Hepatocyte (in vitro differentiated cells): ENCODE data around the gene ANK2. TPM values are rescaled to one million over a fixed set of nuclear protein-coding genes. Genes with fewer than 3 reads are reported as not detected.

ENCODE experiments used
- DNase-seq: peaks from one replicate; pipeline ENCODE4 v3.0.0-alpha.2; 2016; ENCODE audit warnings: low spot score
- H2AFZ ChIP-seq: fragments of 200-600 bp; sonication (generic); 2 replicates; pipeline ENCODE4 v1.6.0; 2016; ENCODE audit warnings: antibody characterized with exemption, mild to moderate bottlenecking
- H3K27ac ChIP-seq: fragments of 200-600 bp; sonication (generic); 2 replicates; pipeline ENCODE4 v1.5.1; 2016; ENCODE audit warnings: mild to moderate bottlenecking
- H3K27me3 ChIP-seq: fragments of 200-600 bp; sonication (generic); 2 replicates; pipeline ENCODE4 v1.6.1; 2016
- H3K36me3 ChIP-seq: fragments of 200-600 bp; sonication (generic); replicated peaks from 2 replicates; pipeline ENCODE4 v1.5.1; 2016; ENCODE audit warnings: low read depth; ENCODE audit not compliant: insufficient read depth
- H3K4me1 ChIP-seq: fragments of 200-600 bp; sonication (generic); 2 replicates; pipeline ENCODE4 v1.5.1; 2016; ENCODE audit warnings: mild to moderate bottlenecking, moderate library complexity; ENCODE audit not compliant: insufficient read depth
- H3K4me2 ChIP-seq: fragments of 200-600 bp; sonication (generic); 2 replicates; pipeline ENCODE4 v1.6.0; 2016
- H3K4me3 ChIP-seq: fragments of 200-600 bp; sonication (generic); 2 replicates; pipeline ENCODE4 v1.5.1; 2016; ENCODE audit warnings: mild to moderate bottlenecking
- H3K79me2 ChIP-seq: fragments of 200-600 bp; sonication (generic); 2 replicates; pipeline ENCODE4 v1.6.0; 2017; ENCODE audit warnings: mild to moderate bottlenecking
- H3K9me2 ChIP-seq: fragments of 200-600 bp; sonication (generic); replicated peaks from 2 replicates; pipeline ENCODE4 v1.6.0; 2017; ENCODE audit warnings: mild to moderate bottlenecking; ENCODE audit not compliant: insufficient read depth
- H3K9me3 ChIP-seq: fragments of 200-600 bp; sonication (generic); 2 replicates; pipeline ENCODE4 v1.5.1; 2016; ENCODE audit warnings: low read depth, mild to moderate bottlenecking
- H4K20me1 ChIP-seq: fragments of 200-600 bp; sonication (generic); 2 replicates; pipeline ENCODE4 v1.6.0; 2016; ENCODE audit warnings: mild to moderate bottlenecking; ENCODE audit not compliant: insufficient read depth, poor library complexity, severe bottlenecking
- CTCF ChIP-seq: fragments of 200-600 bp; sonication (generic); IDR thresholded peaks from 2 replicates; pipeline ENCODE4 v1.5.1; 2016; ENCODE audit warnings: antibody characterized with exemption, mild to moderate bottlenecking; ENCODE audit not compliant: poor library complexity
- EZH2 ChIP-seq: fragments of 200-600 bp; sonication (generic); IDR thresholded peaks from 2 replicates; pipeline ENCODE4 v1.6.1; 2016; ENCODE audit warnings: antibody characterized with exemption, mild to moderate bottlenecking, borderline replicate concordance
- EZH2phosphoT487 ChIP-seq: fragments of 200-600 bp; sonication (generic); IDR thresholded peaks from one replicate; pipeline ENCODE4 v1.6.1; 2018; ENCODE audit warnings: antibody characterized with exemption, mild to moderate bottlenecking, low read depth, moderate library complexity; ENCODE audit not compliant: unreplicated experiment, severe bottlenecking
- WGBS: methylation state at CpG from one replicate; pipeline ENCODE4 v1.1.6; 2016; ENCODE audit warnings: low lambda C conversion rate; ENCODE audit errors: missing lambda C conversion rate; 5-methylcytosine and 5-hydroxymethylcytosine counted together
- polyA plus RNA-seq: library from polyadenylated mRNA; unstranded; fragments of >200 nt; fragmentation: Nextera tagmentation; extraction: Ambion mirVana; gene quantifications from 2 replicates; pipeline ENCODE4 v1.2.1, GENCODE V29; 2016
- total RNA-seq: library from RNA; depleted of rRNA; stranded (reverse); fragments of >200 nt; gene quantifications from 2 replicates; pipeline ENCODE4 v1.2.3, GENCODE V29; 2014

Gene ANK2
- total and polyA plus RNA-seq, 2 experiments from 2014 or later, result 3.6 to 17.5 TPM

GRCh38 chr4:113221990-113222389 is 172.5 kb downstream of the ANK2 start:
- Histone ChIP-seq H2AFZ (no peak overlapping the region), H3K36me3 (no peaks in the 10 kb centered on the region), H3K27me3 (no peaks in the 10 kb centered on the region), H3K4me1 (no peaks in the 10 kb centered on the region), H3K27ac (no peak overlapping the region), H3K9me3 (no peaks in the 10 kb centered on the region), H4K20me1 (no peaks in the 10 kb centered on the region), H3K4me2 (no peak overlapping the region), H3K9me2 (no peaks in the 10 kb centered on the region), H3K4me3 (no peak overlapping the region), H3K79me2 (no peaks in the 10 kb centered on the region)
- no peak for TF ChIP-seq EZH2
- no peak for TF ChIP-seq EZH2phosphoT487
- TF ChIP-seq CTCF, result no peak
- 85% methylated on average over 2 of the region's 2 CpGs for WGBS
- no peak for DNase-seq

- H3K79me2 ChIP-seq, result no peaks in the 10 kb centered on the region
- 80% methylated on average over 2 of the region's 2 CpGs for WGBS
- no peaks in the 10 kb centered on the region for H3K36me3 ChIP-seq
- H4K20me1 ChIP-seq, result no peaks in the 10 kb centered on the region
- H3K4me2 ChIP-seq, result no peak overlapping the region
- H3K9me2 ChIP-seq, result no peaks in the 10 kb centered on the region
- no peak overlapping the region for H2AFZ ChIP-seq
- no peak overlapping the region for H3K4me3 ChIP-seq
- DNase-seq, result no peak
- no peak for TF ChIP-seq EZH2phosphoT487
- TF ChIP-seq EZH2, result no peak
- TF ChIP-seq CTCF, result no peak
- H3K4me1 ChIP-seq, result no peaks in the 10 kb centered on the region
- no peak overlapping the region for H3K27ac ChIP-seq
- no peaks in the 10 kb centered on the region for H3K27me3 ChIP-seq
- H3K9me3 ChIP-seq, result no peaks in the 10 kb centered on the region
These were observed 173.0 kb downstream of the ANK2 start for GRCh38 chr4:113222471-113222870.

GRCh38 chr4:113223001-113223400 is 173.5 kb downstream of the ANK2 start:
- 80% methylated on average over 2 of the region's 2 CpGs for WGBS
- Histone ChIP-seq H3K9me3 (no peaks in the 10 kb centered on the region), H2AFZ (no peak overlapping the region), H3K4me3 (no peak overlapping the region), H3K36me3 (no peaks in the 10 kb centered on the region), H3K27ac (no peak overlapping the region), H3K27me3 (no peaks in the 10 kb centered on the region), H3K9me2 (no peaks in the 10 kb centered on the region), H3K4me1 (no peaks in the 10 kb centered on the region), H4K20me1 (no peaks in the 10 kb centered on the region), H3K79me2 (no peaks in the 10 kb centered on the region), H3K4me2 (no peak overlapping the region)
- no peak for DNase-seq
- TF ChIP-seq EZH2phosphoT487 (no peak), CTCF (no peak), EZH2 (no peak)

GRCh38 chr4:113232194-113232593 is 182.7 kb downstream of the ANK2 start:
- Histone ChIP-seq H3K4me3 (no peak overlapping the region), H3K9me2 (no peaks in the 10 kb centered on the region), H3K27me3 (no peaks in the 10 kb centered on the region), H3K79me2 (no peaks in the 10 kb centered on the region), H3K9me3 (no peaks in the 10 kb centered on the region), H3K4me2 (no peak overlapping the region), H3K36me3 (no peaks in the 10 kb centered on the region), H2AFZ (no peak overlapping the region), H4K20me1 (no peaks in the 10 kb centered on the region), H3K4me1 (no peaks in the 10 kb centered on the region), H3K27ac (no peak overlapping the region)
- TF ChIP-seq CTCF (no peak), EZH2phosphoT487 (no peak), EZH2 (no peak)
- DNase-seq, result no peak
- 77% methylated on average over 2 of the region's 2 CpGs for WGBS
